K562 (cell line): Measurements from ENCODE around the gene TSHB. TPM values are rescaled to one million over a fixed set of nuclear protein-coding genes. Genes with fewer than 3 reads are reported as not detected.

Experiments
- ATAC-seq: fragments of 200-7000 bp; cut with Tn5 transposase; 3 replicates; pipeline ENCODE4 v1.9.1; 2020; ENCODE audit warnings: moderate library complexity
- BruUV-seq: library from RNA; stranded (reverse); fragments of 400-500 nt; replicated peaks from 2 replicates; lab custom pipeline; 2021; lab: Mats Ljungman, UMichigan
- CTCF ChIA-PET: fragments of 300-600 bp; formaldehyde crosslinking; extraction: SDS; loops from one replicate; lab custom pipeline; 2021; ENCODE audit warnings: low intra/inter-chr PET ratio; lab: Yijun Ruan, JAX
- POLR2A ChIA-PET: fragments of 300-600, 350-650 bp; sonication (Branson Sonifier 250); formaldehyde crosslinking; extraction: SDS; loops from one replicate; lab custom pipeline; 2021; ENCODE audit warnings: antibody characterized with exemption, inconsistent platforms; lab: Yijun Ruan, JAX
- DNase-seq, 4 experiments: peaks; one replicate each; pipeline versions ENCODE4 v3.0.0 to v3.0.0-alpha.2; 2011 to 2018; ENCODE audit warnings: low spot score in 3 of 4, mixed read lengths in 3 of 4; ENCODE audit errors: extremely low read depth in 1 of 4
- FAIRE-seq: peaks from 2 replicates; lab custom pipeline; 2011; peaks lifted over from hg19 to GRCh38; lab: Jason Lieb, UNC
- H2AFZ ChIP-seq: 2 replicates; pipeline ENCODE4 v1.6.0; 2011; ENCODE audit warnings: low read depth, low read length, control low read depth, inconsistent platforms
- H3K27ac ChIP-seq: fragments of 200-600 bp; 3 replicates; pipeline ENCODE4 v1.8.0; 2011; ENCODE audit warnings: low read depth, mild to moderate bottlenecking, control low read depth, inconsistent platforms, low read length, moderate library complexity, mixed read lengths; ENCODE audit errors: extremely low read depth
- H3K27me3 ChIP-seq, 2 experiments: fragments of 300-600 bp in 1 of 2; 2 replicates in 1 of 2; 3 replicates in 1 of 2; pipeline versions ENCODE4 v1.6.0 to v1.8.0; 2011; ENCODE audit warnings: inconsistent platforms in 2 of 2, low read length in 2 of 2, mild to moderate bottlenecking in 1 of 2, mixed read lengths in 1 of 2, moderate library complexity in 1 of 2; ENCODE audit not compliant: control insufficient read depth in 2 of 2, insufficient read depth in 2 of 2
- H3K36me3 ChIP-seq: fragments of 300-600 bp; 3 replicates; pipeline ENCODE4 v1.8.0; 2011; ENCODE audit warnings: mild to moderate bottlenecking, low read length, inconsistent platforms; ENCODE audit not compliant: control insufficient read depth, insufficient read depth
- H3K4me1 ChIP-seq, 2 experiments: fragments of 200-600 bp in 1 of 2; replicated peaks in 1 of 2; 2 replicates in 1 of 2; 3 replicates in 1 of 2; pipeline versions ENCODE4 v1.5.1 to v1.8.0; 2011; ENCODE audit warnings: inconsistent platforms in 2 of 2, low read length in 2 of 2, mild to moderate bottlenecking in 1 of 2, mixed read lengths in 1 of 2, moderate library complexity in 1 of 2; ENCODE audit not compliant: control insufficient read depth in 2 of 2, insufficient read depth in 2 of 2
- H3K4me2 ChIP-seq: 2 replicates; pipeline ENCODE4 v1.6.1; 2011; ENCODE audit warnings: low read length, control low read depth, inconsistent platforms, mixed read lengths; ENCODE audit not compliant: insufficient read depth
- H3K4me3 ChIP-seq: fragments of 200-600 bp; sonication (generic), shearing (Covaris generic); 2 replicates; pipeline ENCODE4 v1.5.1; 2016; ENCODE audit warnings: control low read depth, inconsistent platforms
- H3K79me2 ChIP-seq: fragments of 200-600 bp; 3 replicates; pipeline ENCODE4 v1.8.0; 2011; ENCODE audit warnings: low read length, inconsistent platforms; ENCODE audit not compliant: control insufficient read depth, insufficient read depth
- H3K9ac ChIP-seq, 2 experiments: 2 replicates each; pipeline versions ENCODE4 v1.6.0 to v1.6.1; 2011; ENCODE audit warnings: low read depth in 2 of 2, low read length in 2 of 2, control low read depth in 1 of 2, inconsistent platforms in 1 of 2, mild to moderate bottlenecking in 1 of 2, mixed read lengths in 1 of 2; ENCODE audit not compliant: insufficient read depth in 1 of 2
- H3K9me1 ChIP-seq: one replicate; pipeline ENCODE4 v1.6.0; 2011; ENCODE audit warnings: inconsistent platforms, mild to moderate bottlenecking, low read length, moderate library complexity; ENCODE audit not compliant: control insufficient read depth, insufficient read depth
- H3K9me3 ChIP-seq: replicated peaks from 2 replicates; pipeline ENCODE4 v1.5.1; 2011; ENCODE audit warnings: low read depth, low read length, inconsistent platforms; ENCODE audit not compliant: control insufficient read depth, insufficient read depth
- H4K20me1 ChIP-seq: replicated peaks from 2 replicates; pipeline ENCODE4 v1.6.1; 2011; ENCODE audit warnings: low read length, inconsistent platforms, mixed read lengths; ENCODE audit not compliant: control insufficient read depth, insufficient read depth
- CC2D1A ChIP-seq: fragments of 450-650 bp; IDR thresholded peaks from 2 replicates; pipeline ENCODE4 v1.6.1; 2017; ENCODE audit warnings: mild to moderate bottlenecking
- EGR1 ChIP-seq: fragments of 450-650 bp; conservative IDR thresholded peaks from 2 replicates; pipeline ENCODE4 v1.6.1; 2017; ENCODE audit warnings: mild to moderate bottlenecking
- JUNB ChIP-seq: fragments of 450-650 bp; formaldehyde crosslinking; conservative IDR thresholded peaks from 2 replicates; pipeline ENCODE4 v1.4.0; 2020; ENCODE audit warnings: mild to moderate bottlenecking
- LARP7 ChIP-seq: fragments of 450-650 bp; IDR thresholded peaks from 2 replicates; pipeline ENCODE4 v1.6.1; 2016
- NCOA2 ChIP-seq, 2 experiments: fragments of 450-650 bp; IDR thresholded peaks; 2 replicates each; pipeline ENCODE4 v1.6.1; 2018; ENCODE audit warnings: mild to moderate bottlenecking in 2 of 2, moderate library complexity in 1 of 2; ENCODE audit not compliant: partially characterized antibody in 2 of 2
- SMC3 ChIP-seq: conservative IDR thresholded peaks from 2 replicates; pipeline ENCODE4 v1.6.1; 2011; ENCODE audit warnings: low read depth, low read length, improper control_type of control experiment; ENCODE audit not compliant: insufficient read depth
- ZNF280B ChIP-seq: fragments of 250-450 bp; sonication (Bioruptor Pico); IDR thresholded peaks from 2 replicates; pipeline ENCODE4 v1.5.1; 2021; ENCODE audit warnings: mild to moderate bottlenecking
- WGBS: fragments of 100-300 bp; shearing (Covaris generic); methylation state at CpG from one replicate; pipeline ENCODE4 v1.1.6; 2016; ENCODE audit warnings: low coverage, mixed read lengths; ENCODE audit not compliant: insufficient coverage; ENCODE audit errors: missing lambda C conversion rate; 5-methylcytosine and 5-hydroxymethylcytosine counted together
- in situ Hi-C: fragments of 300-500 bp; cut with MboI; formaldehyde crosslinking; loops from 4 replicates; pipeline ENCODE4 v1.15.0; 2018; ENCODE audit warnings: inconsistent platforms, mixed read lengths
- intact Hi-C: fragments of 100-400 bp; cut with micrococcal nuclease; formaldehyde crosslinking; loops from 2 replicates; pipeline ENCODE4 v1.14.2; 2022
- polyA plus RNA-seq, 8 experiments: library from polyadenylated mRNA; depleted of rRNA in 4 of 8; stranded (reverse) in 5 of 8; unstranded in 3 of 8; fragments of >200 nt; fragmentation: Nextera tagmentation in 2 of 8; fragmentation: Illumina TruSeq in 1 of 8; extraction: Ambion mirVana in 2 of 8; extraction: Trizol in 1 of 8; gene quantifications; 2 replicates each; pipeline versions ENCODE4 v1.2.1 to v1.2.3, GENCODE V29; 2011 to 2014; ENCODE audit warnings: inconsistent platforms in 1 of 8, missing spikeins in 1 of 8
- total RNA-seq, 7 experiments: library from RNA; depleted of rRNA in 6 of 7; stranded (reverse); fragments of >200 nt in 6 of 7; fragmentation: Illumina TruSeq in 2 of 7; extraction: Trizol in 2 of 7; gene quantifications; 2 replicates each; pipeline versions ENCODE4 v1.2.1 to v1.2.3, GENCODE V29; 2011 to 2021; ENCODE audit warnings: low replicate concordance in 1 of 7
- TF ChIP-seq, protein P1 (sequence below): fragments of 450-650 bp; conservative IDR thresholded peaks from 2 replicates; pipeline ENCODE4 v1.6.1; 2016; ENCODE audit warnings: missing genetic modification characterization, low read depth, mild to moderate bottlenecking, control low read depth, missing compliant biosample characterization
- TF ChIP-seq, protein P2 (sequence below): sonication (generic); formaldehyde crosslinking; IDR thresholded peaks from 2 replicates; pipeline ENCODE4 v1.8.1; 2023; ENCODE audit warnings: mild to moderate bottlenecking, missing genetic modification reagents, moderate library complexity
- TF ChIP-seq, protein P3 (sequence below): fragments of 200-800 bp; sonication (Bioruptor generic); IDR thresholded peaks from 2 replicates; pipeline ENCODE4 v1.6.1; 2016; ENCODE audit warnings: missing genetic modification characterization, missing compliant biosample characterization

Gene TSHB
- total and polyA plus RNA-seq, 9 of the 15 experiments (the other 6 are each of a cell fraction or from before 2014, with no cell fraction given), result not detected

GRCh38 chr1:115067161-115067859, 37.7 kb downstream of the TSHB start:
- under 1% methylated on average over 8 of the region's 8 CpGs for WGBS
- no TSS peak for BruUV-seq
- H3K4me3 ChIP-seq, result no peak overlapping the region
- intact Hi-C loops, result no loop called here
- H3K27ac ChIP-seq, result no peak overlapping the region
- ChIA-PET POLR2A (interaction anchor here (0.6 kb wide), 1 partner anchor 11 kb away, joined by 3 read pairs; no protein-coding TSS in a partner anchor), CTCF (no interaction called here)
- H3K36me3 ChIP-seq, result no peaks in the 10 kb centered on the region
- DNase-seq (no peak), FAIRE-seq (no peak), ATAC-seq (no peak)
- no peak overlapping the region for H3K9ac ChIP-seq
- H4K20me1 ChIP-seq, result no peaks in the 10 kb centered on the region; the same call in 1 of the 2 replicates
- in situ Hi-C loops, result loop anchor here (25.0 kb wide), 1 partner anchor 1080 kb away; the partner anchor contains the start of gene OLFML3
- H3K27me3 ChIP-seq, result 0 out of 5 replicates have a peak, but pooled peaks cover 0 to 5% of the 10 kb centered on the region in 2 experiments
- no peaks in the 10 kb centered on the region for H3K4me1 ChIP-seq
- H3K9me3 ChIP-seq, result no peaks in the 10 kb centered on the region
- no peak overlapping the region for H2AFZ ChIP-seq
- H3K79me2 ChIP-seq, result no peaks in the 10 kb centered on the region
- no peak overlapping the region for H3K4me2 ChIP-seq
- H3K9me1 ChIP-seq, result no peaks in the 10 kb centered on the region
- no peak for TF ChIP-seq NCOA2 (IDR thresholded peaks at IDR 0.05; ENCODE audit: partially characterized antibody in 2 of 2)
- no peak for TF ChIP-seq SMC3
- TF ChIP-seq, protein P1, sequence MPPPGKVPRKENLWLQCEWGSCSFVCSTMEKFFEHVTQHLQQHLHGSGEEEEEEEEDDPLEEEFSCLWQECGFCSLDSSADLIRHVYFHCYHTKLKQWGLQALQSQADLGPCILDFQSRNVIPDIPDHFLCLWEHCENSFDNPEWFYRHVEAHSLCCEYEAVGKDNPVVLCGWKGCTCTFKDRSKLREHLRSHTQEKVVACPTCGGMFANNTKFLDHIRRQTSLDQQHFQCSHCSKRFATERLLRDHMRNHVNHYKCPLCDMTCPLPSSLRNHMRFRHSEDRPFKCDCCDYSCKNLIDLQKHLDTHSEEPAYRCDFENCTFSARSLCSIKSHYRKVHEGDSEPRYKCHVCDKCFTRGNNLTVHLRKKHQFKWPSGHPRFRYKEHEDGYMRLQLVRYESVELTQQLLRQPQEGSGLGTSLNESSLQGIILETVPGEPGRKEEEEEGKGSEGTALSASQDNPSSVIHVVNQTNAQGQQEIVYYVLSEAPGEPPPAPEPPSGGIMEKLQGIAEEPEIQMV, result no peak
- no peak for TF ChIP-seq CC2D1A
- no peak for TF ChIP-seq LARP7
- no peak for TF ChIP-seq ZNF280B (CRISPR knock-in tag)
- TF ChIP-seq, protein P2, sequence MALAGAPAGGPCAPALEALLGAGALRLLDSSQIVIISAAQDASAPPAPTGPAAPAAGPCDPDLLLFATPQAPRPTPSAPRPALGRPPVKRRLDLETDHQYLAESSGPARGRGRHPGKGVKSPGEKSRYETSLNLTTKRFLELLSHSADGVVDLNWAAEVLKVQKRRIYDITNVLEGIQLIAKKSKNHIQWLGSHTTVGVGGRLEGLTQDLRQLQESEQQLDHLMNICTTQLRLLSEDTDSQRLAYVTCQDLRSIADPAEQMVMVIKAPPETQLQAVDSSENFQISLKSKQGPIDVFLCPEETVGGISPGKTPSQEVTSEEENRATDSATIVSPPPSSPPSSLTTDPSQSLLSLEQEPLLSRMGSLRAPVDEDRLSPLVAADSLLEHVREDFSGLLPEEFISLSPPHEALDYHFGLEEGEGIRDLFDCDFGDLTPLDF (CRISPR knock-in tag), result no peak
- no peak for TF ChIP-seq EGR1
- TF ChIP-seq JUNB (CRISPR knock-in tag), result no peak
- TF ChIP-seq, protein P3, sequence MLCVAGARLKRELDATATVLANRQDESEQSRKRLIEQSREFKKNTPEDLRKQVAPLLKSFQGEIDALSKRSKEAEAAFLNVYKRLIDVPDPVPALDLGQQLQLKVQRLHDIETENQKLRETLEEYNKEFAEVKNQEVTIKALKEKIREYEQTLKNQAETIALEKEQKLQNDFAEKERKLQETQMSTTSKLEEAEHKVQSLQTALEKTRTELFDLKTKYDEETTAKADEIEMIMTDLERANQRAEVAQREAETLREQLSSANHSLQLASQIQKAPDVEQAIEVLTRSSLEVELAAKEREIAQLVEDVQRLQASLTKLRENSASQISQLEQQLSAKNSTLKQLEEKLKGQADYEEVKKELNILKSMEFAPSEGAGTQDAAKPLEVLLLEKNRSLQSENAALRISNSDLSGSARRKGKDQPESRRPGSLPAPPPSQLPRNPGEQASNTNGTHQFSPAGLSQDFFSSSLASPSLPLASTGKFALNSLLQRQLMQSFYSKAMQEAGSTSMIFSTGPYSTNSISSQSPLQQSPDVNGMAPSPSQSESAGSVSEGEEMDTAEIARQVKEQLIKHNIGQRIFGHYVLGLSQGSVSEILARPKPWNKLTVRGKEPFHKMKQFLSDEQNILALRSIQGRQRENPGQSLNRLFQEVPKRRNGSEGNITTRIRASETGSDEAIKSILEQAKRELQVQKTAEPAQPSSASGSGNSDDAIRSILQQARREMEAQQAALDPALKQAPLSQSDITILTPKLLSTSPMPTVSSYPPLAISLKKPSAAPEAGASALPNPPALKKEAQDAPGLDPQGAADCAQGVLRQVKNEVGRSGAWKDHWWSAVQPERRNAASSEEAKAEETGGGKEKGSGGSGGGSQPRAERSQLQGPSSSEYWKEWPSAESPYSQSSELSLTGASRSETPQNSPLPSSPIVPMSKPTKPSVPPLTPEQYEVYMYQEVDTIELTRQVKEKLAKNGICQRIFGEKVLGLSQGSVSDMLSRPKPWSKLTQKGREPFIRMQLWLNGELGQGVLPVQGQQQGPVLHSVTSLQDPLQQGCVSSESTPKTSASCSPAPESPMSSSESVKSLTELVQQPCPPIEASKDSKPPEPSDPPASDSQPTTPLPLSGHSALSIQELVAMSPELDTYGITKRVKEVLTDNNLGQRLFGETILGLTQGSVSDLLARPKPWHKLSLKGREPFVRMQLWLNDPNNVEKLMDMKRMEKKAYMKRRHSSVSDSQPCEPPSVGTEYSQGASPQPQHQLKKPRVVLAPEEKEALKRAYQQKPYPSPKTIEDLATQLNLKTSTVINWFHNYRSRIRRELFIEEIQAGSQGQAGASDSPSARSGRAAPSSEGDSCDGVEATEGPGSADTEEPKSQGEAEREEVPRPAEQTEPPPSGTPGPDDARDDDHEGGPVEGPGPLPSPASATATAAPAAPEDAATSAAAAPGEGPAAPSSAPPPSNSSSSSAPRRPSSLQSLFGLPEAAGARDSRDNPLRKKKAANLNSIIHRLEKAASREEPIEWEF (CRISPR knock-in tag), result no peak
